ENCODE results near the gene LRCH1.

The LRCH1 gene

DNA sequence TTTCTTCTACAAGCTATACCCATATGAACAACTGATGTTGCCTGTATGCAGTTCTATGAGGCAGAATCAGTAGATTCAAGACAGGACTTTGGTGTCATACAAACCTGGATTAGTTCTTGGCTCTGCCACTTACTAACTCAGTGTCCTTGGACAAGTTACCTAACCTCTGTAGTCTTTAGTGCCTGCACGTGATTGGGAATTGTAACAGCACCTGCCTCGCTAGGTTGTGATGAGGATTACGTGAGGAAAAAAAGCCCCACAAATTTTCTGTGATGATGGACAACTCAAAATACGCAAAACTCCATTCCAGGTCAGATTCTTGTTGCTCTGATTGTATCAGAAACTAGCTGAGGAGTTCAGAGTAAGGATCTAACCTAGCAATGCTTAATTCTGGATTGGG lies 89.3 kb downstream of the LRCH1 start:
- DNase-seq = no peak

DNA sequence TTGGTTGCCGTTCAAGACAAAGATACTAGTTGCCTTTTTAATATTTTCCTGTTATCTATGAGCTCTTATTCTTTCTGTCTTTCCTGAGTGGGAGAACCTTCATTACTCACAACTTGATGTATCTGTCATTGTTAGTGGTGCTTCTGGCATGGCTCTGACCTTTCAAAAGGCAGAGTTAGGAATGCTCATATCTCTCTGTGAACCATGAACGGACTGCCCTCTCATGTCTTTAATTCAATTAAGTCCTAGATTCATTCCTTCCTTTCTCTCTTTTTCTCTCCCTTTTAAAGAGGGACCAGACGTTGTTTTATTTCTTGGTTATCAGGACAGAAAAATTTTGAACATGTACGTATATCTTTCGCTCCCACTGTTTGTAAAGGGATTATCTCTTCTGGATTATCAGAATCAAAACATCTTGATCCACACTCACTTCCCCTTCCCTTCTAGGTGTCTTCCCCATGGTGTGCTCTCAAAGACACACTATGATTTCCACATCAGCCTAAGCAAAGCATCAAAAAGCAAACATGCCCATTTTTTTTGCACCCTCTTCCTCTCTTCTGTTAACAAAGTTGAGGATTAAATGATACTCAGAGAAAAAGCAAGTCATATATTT lies 90.3 kb downstream of the LRCH1 start:
- DNase-seq = no peak

DNA sequence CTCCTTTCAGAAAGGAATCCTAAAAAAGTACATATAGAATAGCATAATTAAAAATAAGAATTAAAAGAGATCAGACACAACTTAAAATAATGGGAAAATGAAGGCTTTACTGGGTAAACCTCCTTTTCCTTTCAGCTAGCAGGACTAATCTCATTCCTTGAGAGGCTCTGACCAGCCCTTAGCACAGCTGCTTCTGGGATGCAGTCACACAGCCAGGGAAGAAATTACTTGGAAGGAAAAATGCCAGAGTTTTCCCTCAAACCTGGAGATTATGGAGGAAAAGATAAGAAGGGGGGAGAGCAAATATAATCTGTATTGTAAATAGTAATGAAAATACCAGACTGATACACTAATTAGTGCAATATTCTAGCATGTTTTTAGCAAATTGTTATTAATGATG lies 91.8 kb downstream of the LRCH1 start:
- no peak for DNase-seq

DNA sequence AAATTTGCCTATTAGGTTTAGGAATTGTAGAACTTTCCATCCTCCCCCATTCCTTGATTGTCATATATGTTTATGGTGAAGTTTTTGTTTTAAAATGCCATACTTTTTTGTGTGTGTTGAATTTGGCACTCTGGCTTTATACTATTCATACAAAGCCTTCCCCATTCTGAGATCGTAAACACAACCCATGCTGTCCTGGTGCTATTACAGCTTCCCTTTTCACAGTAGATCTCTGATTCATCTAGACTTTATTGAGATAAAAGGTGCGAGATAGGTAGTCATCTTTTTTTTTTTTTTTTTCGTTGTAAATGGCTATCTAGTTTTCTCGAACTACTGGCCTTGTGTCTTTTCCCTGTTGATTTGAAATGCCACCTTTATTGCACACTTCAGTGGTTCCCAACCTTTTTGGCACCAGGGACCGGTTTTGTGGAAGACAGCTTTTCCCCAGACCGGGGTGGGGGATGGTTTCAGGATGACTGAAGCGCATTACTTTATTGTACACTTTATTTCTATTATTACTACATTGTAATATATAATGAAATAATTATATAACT lies 94.6 kb downstream of the LRCH1 start:
- DNase-seq = no peak

DNA sequence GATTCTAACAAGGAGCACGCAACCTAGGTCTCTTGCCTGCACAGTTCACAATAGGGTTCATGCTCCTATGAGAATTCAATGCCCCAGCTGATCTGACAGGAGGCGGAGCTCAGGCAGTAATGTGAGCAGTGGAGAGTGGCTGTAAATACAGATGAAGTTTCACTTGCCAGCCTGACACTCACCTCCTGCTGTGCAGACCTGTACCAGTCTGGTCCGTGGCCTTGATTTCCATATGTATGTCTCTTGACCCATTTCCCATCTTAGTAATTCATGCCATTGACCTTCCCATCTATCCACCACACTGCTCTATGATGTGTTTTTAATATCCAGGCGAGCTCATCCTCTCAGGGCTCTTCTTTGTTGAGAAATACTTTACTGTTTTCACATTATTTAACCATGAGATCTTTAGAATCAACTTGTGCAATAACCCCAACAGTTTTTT lies 95.2 kb downstream of the LRCH1 start:
- DNase-seq = peak; percentile 58

DNA sequence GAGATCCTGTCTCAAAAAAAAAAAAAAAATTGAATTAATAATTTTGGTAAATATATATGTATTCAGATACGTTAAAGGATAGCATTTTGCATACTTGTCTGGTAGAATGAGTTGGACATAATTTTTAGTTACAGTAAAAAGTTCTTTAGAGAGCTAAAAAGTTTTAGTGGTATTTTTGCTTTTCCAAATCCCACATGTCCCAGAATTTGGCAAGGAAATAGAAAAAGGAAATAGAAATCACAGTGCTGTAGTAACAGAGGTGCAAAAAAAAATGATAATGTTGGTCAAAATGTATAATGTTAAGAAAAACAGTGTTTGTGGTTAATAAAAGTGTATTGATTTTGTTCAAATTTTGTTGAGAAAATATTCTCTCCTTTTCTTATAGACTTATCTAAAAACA lies 96.8 kb downstream of the LRCH1 start:
- DNase-seq = no peak

DNA sequence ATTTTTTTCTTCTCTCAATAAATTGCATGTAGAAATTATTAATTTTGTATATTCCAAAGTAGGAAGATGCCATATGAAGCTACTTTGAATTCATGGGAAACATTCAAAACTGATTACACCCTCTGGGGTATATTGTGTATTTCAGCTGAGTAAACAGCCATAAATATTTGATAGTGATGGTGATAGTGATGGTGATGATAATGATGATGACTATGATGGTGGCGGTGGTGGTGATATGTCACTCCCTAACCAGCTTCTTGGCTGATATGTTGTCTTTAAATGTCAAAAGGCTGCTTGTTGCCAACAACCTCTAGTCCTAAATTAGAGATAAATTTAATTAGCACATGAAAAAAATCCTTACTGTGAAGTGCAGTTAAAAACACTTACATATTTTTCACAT lies 102.0 kb downstream of the LRCH1 start:
- no peak for DNase-seq

DNA sequence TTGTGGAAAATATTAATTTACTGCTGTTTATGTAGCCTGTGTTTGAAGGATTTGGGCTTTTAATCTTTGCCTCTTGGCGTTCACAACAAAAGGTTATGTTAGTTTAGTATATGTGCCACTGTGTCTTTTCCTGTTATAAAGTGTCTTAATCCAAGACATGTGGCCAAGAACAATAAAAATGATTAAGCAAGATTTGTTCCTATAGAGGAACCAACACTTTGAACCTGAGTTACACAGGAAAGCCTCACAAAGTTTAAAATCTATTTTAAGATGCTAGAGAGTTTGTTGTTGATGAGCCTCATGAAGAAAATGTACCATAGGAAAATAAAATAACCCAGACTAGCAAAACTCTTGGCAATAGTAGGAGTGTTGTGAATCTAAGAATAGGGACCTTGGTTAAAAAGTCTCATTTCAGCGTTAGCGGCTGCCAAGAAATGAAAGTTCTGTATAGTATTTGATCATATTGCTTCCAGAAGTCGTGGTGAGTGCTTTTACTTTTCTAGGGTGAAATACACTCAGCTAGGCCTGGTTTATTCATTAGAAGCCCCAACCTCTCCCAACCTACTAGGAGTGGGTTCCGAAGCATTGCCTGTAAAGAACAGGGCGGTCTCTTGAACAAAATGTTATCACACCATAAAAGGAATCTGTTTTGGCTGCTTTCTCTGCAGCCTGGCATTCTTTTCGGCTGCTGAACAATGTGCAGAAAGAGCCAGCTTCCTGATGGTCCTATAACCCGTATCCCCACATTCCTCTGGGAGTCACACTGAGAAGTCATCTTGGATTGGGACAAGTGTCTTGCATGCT lies 102.6 kb downstream of the LRCH1 start:
- no peak for DNase-seq

DNA sequence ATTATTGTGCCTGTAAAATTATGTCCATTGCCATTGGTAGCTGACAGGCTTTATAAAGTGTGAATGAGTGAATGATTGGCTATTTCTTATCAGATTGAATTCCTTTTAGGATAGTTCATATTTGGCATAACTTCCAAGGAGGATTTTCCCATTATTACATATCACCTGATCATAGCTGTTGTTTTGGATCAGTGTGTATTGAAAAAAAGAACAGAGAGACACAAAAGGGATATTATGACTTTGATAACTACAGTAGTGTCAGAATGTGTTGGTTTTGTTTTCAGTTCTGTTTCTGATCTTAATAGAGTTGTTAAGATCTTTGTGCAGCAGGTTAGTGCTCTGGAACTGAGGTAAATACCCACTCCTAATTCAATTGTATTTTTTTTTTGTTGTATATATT lies 103.8 kb downstream of the LRCH1 start:
- no peak for DNase-seq

DNA sequence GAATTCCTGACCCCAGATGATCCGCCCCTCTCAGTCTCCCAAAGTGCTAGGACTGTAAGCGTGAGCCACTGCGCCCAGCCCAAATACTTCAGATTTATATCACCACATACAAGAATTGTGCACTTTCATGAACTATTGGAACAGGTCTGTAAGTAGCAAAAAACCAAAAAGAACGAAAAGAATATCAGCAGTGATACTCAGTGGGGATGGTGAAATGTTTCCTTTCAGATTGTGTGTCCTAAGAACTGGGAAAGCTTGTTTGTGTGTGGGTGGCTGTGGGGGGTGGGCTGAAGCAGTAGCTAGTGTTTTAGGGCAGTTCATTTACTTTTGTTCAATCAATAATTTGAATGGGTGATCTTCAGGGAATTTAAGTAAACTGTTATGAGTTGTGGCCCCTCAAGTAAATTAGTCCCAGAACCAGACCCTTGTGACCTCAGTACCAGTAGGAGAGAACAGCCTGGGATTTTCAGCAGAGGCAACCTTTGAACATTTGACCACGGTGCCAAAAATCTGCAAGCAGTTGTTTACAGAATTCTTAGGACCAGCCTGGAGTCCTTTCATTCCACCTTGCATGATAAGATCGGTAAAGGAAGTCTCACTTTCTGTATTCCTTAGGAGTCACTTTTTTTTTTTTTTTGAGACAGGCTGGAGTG lies 106.6 kb downstream of the LRCH1 start:
- DNase-seq = no peak

DNA sequence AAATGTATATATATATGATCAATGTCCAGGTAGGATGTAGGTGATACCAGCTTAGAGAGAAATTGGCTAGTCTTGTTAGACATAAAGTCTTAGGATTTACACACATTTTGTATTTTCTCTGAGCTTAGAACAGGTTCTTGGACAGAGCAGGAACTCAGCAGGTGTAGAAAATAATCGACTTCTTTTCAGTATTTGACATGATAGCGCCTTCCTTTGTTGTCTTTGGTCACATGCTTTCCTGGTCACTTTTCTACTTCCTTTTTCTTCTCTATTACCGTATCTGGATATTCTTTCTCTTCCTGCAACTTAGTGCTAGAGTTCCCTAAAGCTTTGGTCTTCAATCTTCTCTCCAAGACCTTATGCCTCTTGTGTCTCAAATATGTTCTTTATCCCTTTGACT lies 107.4 kb downstream of the LRCH1 start:
- DNase-seq = no peak

DNA sequence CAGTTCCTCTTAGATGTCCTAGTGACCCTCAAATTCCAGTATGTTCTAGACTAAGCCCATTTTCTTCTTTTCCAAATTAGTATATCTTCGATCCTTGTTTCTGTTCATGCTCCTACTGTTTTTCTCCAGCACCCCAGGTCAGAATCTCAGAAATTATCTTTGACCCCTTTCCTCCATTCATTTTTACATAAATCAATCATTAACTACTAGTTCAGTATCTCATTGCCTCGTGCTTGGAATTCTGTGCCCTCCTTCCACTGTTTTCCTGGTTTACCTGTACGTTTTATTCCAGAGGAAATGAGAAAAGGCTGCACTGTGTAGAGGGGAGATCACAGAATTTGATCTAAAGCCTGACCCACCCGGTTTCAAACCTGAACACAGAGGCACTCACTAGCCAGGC lies 107.9 kb downstream of the LRCH1 start:
- peak; percentile 20 for DNase-seq

DNA sequence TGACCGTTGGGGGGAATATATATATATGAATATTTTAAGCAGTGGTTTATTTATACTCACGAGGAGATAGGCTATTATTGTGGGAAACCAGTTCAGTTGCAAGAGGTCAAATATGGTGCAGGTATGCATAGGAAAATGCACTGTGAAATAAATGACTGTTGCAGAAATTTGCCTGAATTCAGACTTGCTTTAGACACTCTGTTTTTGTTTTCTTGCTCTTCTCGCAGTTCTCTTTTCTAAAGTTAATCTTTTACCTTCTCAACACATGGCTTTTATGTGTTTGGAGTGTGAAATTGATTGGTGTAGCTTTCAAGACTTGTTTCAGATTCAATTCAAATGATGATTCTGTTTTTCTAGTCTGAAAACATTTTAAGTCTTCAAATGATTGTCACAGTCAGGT lies 109.7 kb downstream of the LRCH1 start:
- DNase-seq = peak; percentile 73

DNA sequence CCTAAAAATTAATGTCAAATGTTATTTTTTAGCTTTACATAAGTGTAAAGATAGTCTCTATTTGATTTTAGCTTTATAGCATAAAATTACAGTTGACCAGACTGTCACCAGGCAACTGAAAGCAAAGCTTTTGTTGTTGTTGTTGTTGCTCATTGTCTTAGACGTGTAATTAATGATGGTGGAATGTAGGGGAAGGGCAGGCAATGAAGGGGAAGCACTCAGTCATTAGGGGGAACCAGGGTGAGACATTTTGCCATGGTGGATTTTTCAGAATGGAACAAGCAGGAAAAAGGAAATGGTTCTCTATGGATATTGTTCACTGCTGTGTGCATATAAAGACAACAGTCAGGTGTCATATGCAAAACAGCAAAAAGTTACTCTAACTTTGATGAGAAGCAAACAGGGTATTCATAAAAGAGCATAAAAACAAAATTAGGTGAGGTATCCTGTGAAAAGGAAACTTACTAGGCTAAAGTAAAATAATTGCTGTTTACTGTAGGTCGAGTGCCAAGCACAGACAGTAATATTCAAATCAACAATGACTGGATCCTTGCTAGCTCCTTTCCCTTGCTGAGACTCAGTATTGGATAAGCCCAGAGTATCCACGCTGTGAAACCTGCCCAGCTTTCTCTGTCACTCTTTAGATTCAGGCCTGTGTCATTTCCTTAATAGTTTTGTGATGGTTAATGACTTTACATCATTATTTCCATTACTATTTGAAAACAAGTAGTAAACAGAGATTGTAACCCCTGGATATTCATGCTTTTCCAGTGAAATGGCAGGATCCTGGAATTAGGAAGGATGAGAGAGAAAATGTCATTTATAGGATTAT lies 110.5 kb downstream of the LRCH1 start:
- peak; percentile 82 for DNase-seq

DNA sequence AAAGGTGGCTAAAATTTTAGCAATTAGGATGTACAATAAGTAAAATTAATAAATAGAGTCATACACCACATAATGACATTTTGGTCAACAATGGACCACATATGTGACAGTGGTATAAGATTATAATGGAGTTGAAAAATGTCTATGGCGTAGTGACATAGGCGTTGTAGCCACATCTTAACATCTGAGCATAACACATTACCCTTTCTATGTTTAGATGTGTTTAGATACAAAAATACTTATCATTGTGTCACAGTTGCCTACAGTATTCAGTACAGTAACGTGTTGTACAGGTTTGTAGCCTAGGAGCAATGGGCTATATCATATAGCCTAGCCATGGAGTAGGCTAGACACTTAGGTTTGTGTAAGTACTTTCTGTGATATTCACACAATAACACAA lies 111.2 kb downstream of the LRCH1 start:
- no peak for DNase-seq

DNA sequence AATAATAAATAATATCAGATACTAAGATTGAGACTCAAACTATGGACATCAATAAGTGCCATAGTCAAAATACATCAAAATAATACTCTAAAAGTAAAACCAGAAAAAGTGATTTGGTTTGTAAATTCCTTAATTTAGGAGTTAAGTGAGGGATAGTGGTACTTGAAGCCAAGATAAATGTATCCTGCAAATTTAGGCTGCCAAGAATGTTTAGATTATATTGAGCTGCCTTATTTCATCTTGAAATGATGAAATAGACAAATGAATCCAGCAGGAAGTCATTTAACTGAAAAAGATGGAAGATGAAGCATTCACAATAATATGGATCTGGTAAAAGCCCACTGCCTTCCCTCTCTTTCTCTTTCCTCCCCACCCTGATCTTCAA lies 112.3 kb downstream of the LRCH1 start:
- DNase-seq = no peak

DNA sequence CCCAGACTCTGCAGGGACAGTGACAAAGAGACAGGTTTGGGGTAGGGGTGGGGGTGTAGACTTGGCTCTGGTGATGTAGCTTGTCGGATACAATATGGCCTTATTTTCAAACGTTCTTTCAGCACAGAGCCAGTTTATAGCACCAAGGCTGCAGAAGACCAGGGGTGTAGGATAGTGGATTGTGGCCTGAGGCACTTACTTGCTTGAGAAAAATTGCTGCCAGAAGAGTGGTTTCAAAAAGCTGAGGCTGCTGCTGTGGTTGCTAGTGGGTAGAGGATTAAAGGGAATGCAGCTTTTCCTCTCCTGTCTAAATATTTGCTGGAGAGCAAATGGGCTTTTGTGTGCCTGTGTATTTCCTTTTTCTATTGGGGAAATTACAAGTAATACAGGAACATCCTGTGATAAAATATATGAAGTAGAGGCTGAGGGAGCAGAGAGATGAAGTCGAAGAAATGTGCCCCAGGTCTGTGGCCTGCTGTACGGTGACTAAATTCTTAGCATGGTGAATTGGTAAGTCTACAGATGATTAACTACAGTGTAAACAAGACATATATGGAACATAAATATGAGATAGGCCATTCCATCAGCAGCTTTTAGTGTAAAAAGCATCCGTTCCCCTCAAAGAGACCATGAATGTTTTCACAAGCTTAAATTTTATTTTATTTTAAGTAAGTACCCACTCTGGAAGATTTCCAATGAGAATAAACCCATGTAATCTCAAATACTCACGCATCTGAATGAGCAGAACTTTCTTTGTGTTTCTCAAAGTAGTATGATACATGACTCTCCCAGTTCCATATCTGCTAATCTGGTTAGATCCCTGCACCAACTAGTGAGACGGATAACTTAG lies 112.9 kb downstream of the LRCH1 start:
- peak; percentile 34 for DNase-seq

DNA sequence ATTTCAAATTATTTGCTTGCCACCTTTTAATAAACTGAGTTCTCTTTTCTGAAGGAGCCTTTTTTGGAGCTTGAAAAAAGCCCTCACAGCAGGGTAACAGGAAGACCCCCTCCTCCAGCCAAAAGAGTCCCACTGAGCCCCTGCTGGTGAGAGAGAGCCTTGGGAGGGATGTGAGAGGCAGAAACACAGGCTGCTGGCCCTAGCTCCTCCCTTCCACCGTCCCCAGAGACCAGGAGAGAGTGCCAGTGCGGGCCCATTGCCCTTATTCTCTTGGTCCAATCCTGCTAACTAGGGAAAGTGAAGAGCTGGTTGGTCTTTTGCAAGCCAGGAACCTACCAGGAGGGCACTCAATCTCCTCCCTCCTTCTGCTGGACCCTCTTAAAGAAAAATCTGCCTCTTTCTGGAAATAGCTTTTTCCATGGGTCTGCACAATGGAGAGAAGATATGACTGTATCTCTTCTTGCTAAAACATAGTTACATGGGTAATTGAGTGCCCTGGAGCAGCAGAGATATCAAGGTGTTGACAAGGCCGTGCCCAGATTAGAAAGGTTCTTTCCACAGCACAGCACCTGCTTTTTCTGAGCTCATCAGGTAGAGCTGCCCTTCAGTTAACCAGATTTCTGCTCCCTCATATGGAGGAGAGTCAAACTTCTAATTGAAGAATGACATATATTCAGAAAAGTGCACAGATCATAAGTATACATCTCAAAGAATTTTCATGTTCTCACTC lies 113.9 kb downstream of the LRCH1 start:
- DNase-seq = no peak

DNA sequence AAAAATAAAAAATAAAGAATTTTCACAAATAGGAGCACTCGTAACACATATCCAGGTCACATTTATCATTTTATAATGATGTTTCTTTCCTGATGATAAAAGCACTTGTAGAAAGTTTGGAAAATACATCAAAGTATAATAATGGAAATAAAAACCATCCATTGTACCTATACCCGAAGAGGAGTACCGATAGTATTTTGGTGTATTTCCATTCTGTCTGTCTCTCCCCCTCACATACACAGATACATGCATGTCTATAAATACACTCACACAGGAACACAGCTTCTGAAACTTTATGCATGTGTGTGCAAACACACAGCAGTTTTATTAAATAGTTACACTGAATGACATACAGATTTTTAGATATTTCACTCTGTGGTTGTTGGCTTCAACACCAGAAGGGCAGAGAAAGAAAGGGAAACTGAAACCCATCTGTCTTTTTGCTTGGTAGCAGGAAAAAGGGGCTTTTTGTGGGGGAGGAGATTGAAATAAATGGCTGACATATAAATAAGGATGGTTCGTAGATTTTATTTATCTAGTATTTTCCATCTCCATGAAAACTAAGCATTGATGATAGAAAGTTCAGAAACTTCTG lies 114.8 kb downstream of the LRCH1 start:
- no peak for DNase-seq

DNA sequence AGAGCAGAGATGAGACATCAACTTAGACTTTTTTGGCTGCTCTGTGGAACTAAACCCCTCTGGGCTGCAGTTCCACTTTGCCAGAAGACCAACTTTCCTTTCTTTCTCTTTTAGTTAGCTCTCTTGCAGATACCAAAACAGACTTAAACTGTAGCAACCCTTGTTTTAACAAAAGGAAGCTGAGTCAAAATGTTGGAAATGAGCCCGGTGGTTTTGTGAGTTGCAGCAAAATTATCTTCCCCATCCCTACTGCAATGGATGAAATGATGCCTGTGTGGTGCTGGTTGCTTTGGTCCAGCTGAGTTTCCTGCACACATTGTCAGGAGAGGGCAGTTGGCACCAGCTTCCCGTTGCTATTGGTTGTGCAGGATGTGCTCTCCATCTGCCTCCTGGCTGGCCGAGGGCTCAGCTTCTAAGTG lies 115.3 kb downstream of the LRCH1 start:
- DNase-seq = no peak

All from NCI-H526 treated with DMSO at 0.1 percent for 48 hours (cell line).